NCI-H2227 treated with DMSO at 0.1 percent for 48 hours (cell line): ENCODE data around the gene NANS.
A peak's percentile ranks its signal among the peaks of the same experiment; 100 is the strongest.
"Not testable (repeated sequence)": the region's sequence is repeated elsewhere in the genome, so short reads cannot be mapped to it uniquely, and the experiment has no call there.

Experiments
- DNase-seq: peaks from one replicate; lab custom pipeline; 2025; lab: John Stamatoyannopoulos, UW

NANS gene

GRCh38 chr9:98101868-98102273 is 45.3 kb downstream of the NANS start:
- DNase-seq = peak; percentile 9

- DNase-seq = no peak
Observed at GRCh38 chr9:98104445-98104881, 47.9 kb downstream of the NANS start.

- DNase-seq = no peak
Observed at GRCh38 chr9:98105006-98105405, 48.5 kb downstream of the NANS start.

GRCh38 chr9:98107926-98108325 is 51.4 kb downstream of the NANS start:
- DNase-seq = no peak

GRCh38 chr9:98108531-98109031 is 52.0 kb downstream of the NANS start:
- DNase-seq = no peak

GRCh38 chr9:98109052-98109451 is 52.5 kb downstream of the NANS start:
- no peak for DNase-seq

- DNase-seq = not testable (repeated sequence)
Observed at GRCh38 chr9:98117097-98117496, 60.6 kb downstream of the NANS start.

- peak; percentile 0 for DNase-seq
Observed at GRCh38 chr9:98117984-98118639, 61.6 kb downstream of the NANS start.

- DNase-seq = peak; percentile 25
Observed at GRCh38 chr9:98118640-98119601, 62.4 kb downstream of the NANS start, which contains the start of gene TRIM14. Gene TRIM14 (minus strand): TSS chr9:98119222. CDS start chr9:98119188, 34 bp downstream.

- DNase-seq = no peak
Observed at GRCh38 chr9:98120476-98120875, 63.9 kb downstream of the NANS start.

GRCh38 chr9:98121058-98121457 is 64.5 kb downstream of the NANS start:
- DNase-seq = no peak

GRCh38 chr9:98124091-98124490 is 67.6 kb downstream of the NANS start:
- DNase-seq = not testable (repeated sequence)

GRCh38 chr9:98124637-98125426 is 68.3 kb downstream of the NANS start:
- DNase-seq = no peak

- no peak for DNase-seq
Observed at GRCh38 chr9:98127226-98127625, 70.7 kb downstream of the NANS start.

GRCh38 chr9:98128316-98128715 is 71.8 kb downstream of the NANS start:
- no peak for DNase-seq

GRCh38 chr9:98129451-98129881 is 72.9 kb downstream of the NANS start:
- no peak for DNase-seq

GRCh38 chr9:98130060-98130459 is 73.5 kb downstream of the NANS start:
- DNase-seq = not testable (repeated sequence)

- no peak for DNase-seq
Observed at GRCh38 chr9:98130576-98131228, 74.2 kb downstream of the NANS start.

- no peak for DNase-seq
Observed at GRCh38 chr9:98132158-98132557, 75.6 kb downstream of the NANS start.
